Muscle of leg (tissue), 11 donors: ENCODE data around the gene KCNIP3. TPM values are rescaled to one million over a fixed set of nuclear protein-coding genes. Genes with fewer than 3 reads are reported as not detected.
A peak's percentile ranks its signal among the peaks of the same experiment; 100 is the strongest.
"Not testable (repeated sequence)": the region's sequence is repeated elsewhere in the genome, so short reads cannot be mapped to it uniquely, and the experiment has no call there.

Source experiments
- DNase-seq: peaks from one replicate; pipeline ENCODE4 v3.0.0; 2013
- H3K27ac ChIP-seq: one replicate; pipeline ENCODE4 v1.5.1; 2013; ENCODE audit warnings: mild to moderate bottlenecking, low read length, control low read depth
- H3K27me3 ChIP-seq: one replicate; pipeline ENCODE4 v1.6.1; 2013; ENCODE audit warnings: low read length; ENCODE audit not compliant: control insufficient read depth, insufficient read depth
- H3K36me3 ChIP-seq: one replicate; pipeline ENCODE4 v1.6.1; 2013; ENCODE audit warnings: low read length; ENCODE audit not compliant: control insufficient read depth, insufficient read depth
- H3K4me1 ChIP-seq: one replicate; pipeline ENCODE4 v1.6.1; 2013; ENCODE audit warnings: low read length; ENCODE audit not compliant: control insufficient read depth, insufficient read depth
- H3K4me3 ChIP-seq: one replicate; pipeline ENCODE4 v1.5.1; 2013; ENCODE audit warnings: low read length, control low read depth
- H3K9me3 ChIP-seq: replicated peaks from 2 replicates; pipeline ENCODE4 v1.6.1; 2013; ENCODE audit warnings: low read depth, low read length; ENCODE audit not compliant: control insufficient read depth
- WGBS: methylation state at CpG from one replicate; pipeline ENCODE4 v1.1.5; 2013; ENCODE audit warnings: missing lambda C conversion rate; ENCODE audit not compliant: insufficient coverage; 5-methylcytosine and 5-hydroxymethylcytosine counted together
- polyA plus RNA-seq, 8 donors: library from polyadenylated mRNA; unstranded; fragments of 120-200 nt; gene quantifications; one replicate each; pipeline versions ENCODE4 v1.2.1 to v1.2.3, GENCODE V29; 2013; ENCODE audit warnings: inconsistent platforms in 1 of 8, low replicate concordance in 1 of 8; ENCODE audit not compliant: insufficient read length in 8 of 8, insufficient read depth in 1 of 8
- total RNA-seq: library from RNA; stranded (reverse); fragments of 120-200 nt; gene quantifications from one replicate; pipeline ENCODE4 v1.2.4, GENCODE V29; 2013

The KCNIP3 gene
- total and polyA plus RNA-seq, 9 donors: 5.5 to 8.9 (median 6.9) TPM

- DNase-seq: no peak
- no peaks in the 10 kb centered on the region for H3K36me3 ChIP-seq
- H3K4me3 ChIP-seq: no peak overlapping the region
- H3K4me1 ChIP-seq: peaks cover 5% of the 10 kb centered on the region
- H3K27ac ChIP-seq: no peak overlapping the region
- WGBS: 56% methylated on average over 3 of the region's 6 CpGs
- no peaks in the 10 kb centered on the region for H3K9me3 ChIP-seq
- peaks cover 5% of the 10 kb centered on the region for H3K27me3 ChIP-seq
Measured at GRCh38 chr2:95352310-95353054, 55.3 kb downstream of the KCNIP3 start.

- no peak for DNase-seq
- WGBS: 86% methylated on average over 6 of the region's 10 CpGs
- Histone ChIP-seq H3K27ac (no peak overlapping the region), H3K4me1 (peaks cover 5% of the 10 kb centered on the region), H3K36me3 (no peaks in the 10 kb centered on the region), H3K9me3 (no peaks in the 10 kb centered on the region), H3K4me3 (no peak overlapping the region), H3K27me3 (no peaks in the 10 kb centered on the region)
Measured at GRCh38 chr2:95353055-95353575, 56.0 kb downstream of the KCNIP3 start.

GRCh38 chr2:95353613-95354468, 56.7 kb downstream of the KCNIP3 start:
- Histone ChIP-seq H3K4me3 (no peak overlapping the region), H3K4me1 (peaks cover 7% of the 10 kb centered on the region), H3K9me3 (no peaks in the 10 kb centered on the region), H3K27ac (no peak overlapping the region), H3K27me3 (no peaks in the 10 kb centered on the region), H3K36me3 (no peaks in the 10 kb centered on the region)
- 66% methylated on average over 16 of the region's 22 CpGs for WGBS
- DNase-seq: no peak

- Histone ChIP-seq H3K27ac (no peak overlapping the region), H3K36me3 (no peaks in the 10 kb centered on the region), H3K4me1 (peaks cover 7% of the 10 kb centered on the region), H3K4me3 (no peak overlapping the region), H3K9me3 (no peaks in the 10 kb centered on the region), H3K27me3 (no peaks in the 10 kb centered on the region)
- no peak for DNase-seq
- 86% methylated on average over 4 of the region's 5 CpGs for WGBS
Measured at GRCh38 chr2:95354469-95354901, 57.3 kb downstream of the KCNIP3 start.

GRCh38 chr2:95354925-95355324, 57.8 kb downstream of the KCNIP3 start:
- WGBS: 84% methylated on average over 7 of the region's 8 CpGs
- DNase-seq: no peak
- peaks cover 10% of the 10 kb centered on the region for H3K4me1 ChIP-seq
- no peak overlapping the region for H3K4me3 ChIP-seq
- H3K9me3 ChIP-seq: no peaks in the 10 kb centered on the region
- H3K36me3 ChIP-seq: no peaks in the 10 kb centered on the region
- H3K27me3 ChIP-seq: no peaks in the 10 kb centered on the region
- H3K27ac ChIP-seq: no peak overlapping the region

- WGBS: no CpG with 5 or more reads among the region's 5 CpGs
- not testable (repeated sequence) for H3K4me3 ChIP-seq
Measured at GRCh38 chr2:95355486-95355885, 58.3 kb downstream of the KCNIP3 start.

GRCh38 chr2:95356821-95357700, 59.9 kb downstream of the KCNIP3 start:
- Histone ChIP-seq H3K27ac (no peak overlapping the region), H3K36me3 (no peaks in the 10 kb centered on the region), H3K27me3 (no peaks in the 10 kb centered on the region), H3K4me1 (peaks cover 10% of the 10 kb centered on the region), H3K4me3 (no peak overlapping the region), H3K9me3 (no peaks in the 10 kb centered on the region)
- 74% methylated on average over 6 of the region's 12 CpGs for WGBS
- DNase-seq: no peak

More at GRCh38 chr2:95355486-95355885, 58.3 kb downstream of the KCNIP3 start:
- H3K9me3 ChIP-seq, H3K4me1 ChIP-seq, H3K27me3 ChIP-seq, H3K36me3 ChIP-seq, DNase-seq, H3K27ac ChIP-seq: not testable (repeated sequence)

- H3K9me3 ChIP-seq: no peaks in the 10 kb centered on the region
- no peaks in the 10 kb centered on the region for H3K27me3 ChIP-seq
- peaks cover 10% of the 10 kb centered on the region for H3K4me1 ChIP-seq
- no peak overlapping the region for H3K4me3 ChIP-seq
- WGBS: 95% methylated on average over 5 of the region's 6 CpGs
- H3K36me3 ChIP-seq: no peaks in the 10 kb centered on the region
- no peak overlapping the region for H3K27ac ChIP-seq
- no peak for DNase-seq
Measured at GRCh38 chr2:95357717-95358280, 60.7 kb downstream of the KCNIP3 start.

GRCh38 chr2:95359031-95359430, 61.9 kb downstream of the KCNIP3 start:
- H3K27ac ChIP-seq: no peak overlapping the region
- DNase-seq: peak; percentile 71
- peaks cover 10% of the 10 kb centered on the region for H3K4me1 ChIP-seq
- H3K36me3 ChIP-seq: no peaks in the 10 kb centered on the region
- WGBS: 37% methylated on average over 3 of the region's 3 CpGs
- no peaks in the 10 kb centered on the region for H3K9me3 ChIP-seq
- H3K4me3 ChIP-seq: no peak overlapping the region
- no peaks in the 10 kb centered on the region for H3K27me3 ChIP-seq
